ENCODE measurements around the gene HENMT1.

GRCh38 chr1:108691128-108691941, 30.4 kb upstream of the HENMT1 start:
- TF ChIP-seq, protein P1, sequence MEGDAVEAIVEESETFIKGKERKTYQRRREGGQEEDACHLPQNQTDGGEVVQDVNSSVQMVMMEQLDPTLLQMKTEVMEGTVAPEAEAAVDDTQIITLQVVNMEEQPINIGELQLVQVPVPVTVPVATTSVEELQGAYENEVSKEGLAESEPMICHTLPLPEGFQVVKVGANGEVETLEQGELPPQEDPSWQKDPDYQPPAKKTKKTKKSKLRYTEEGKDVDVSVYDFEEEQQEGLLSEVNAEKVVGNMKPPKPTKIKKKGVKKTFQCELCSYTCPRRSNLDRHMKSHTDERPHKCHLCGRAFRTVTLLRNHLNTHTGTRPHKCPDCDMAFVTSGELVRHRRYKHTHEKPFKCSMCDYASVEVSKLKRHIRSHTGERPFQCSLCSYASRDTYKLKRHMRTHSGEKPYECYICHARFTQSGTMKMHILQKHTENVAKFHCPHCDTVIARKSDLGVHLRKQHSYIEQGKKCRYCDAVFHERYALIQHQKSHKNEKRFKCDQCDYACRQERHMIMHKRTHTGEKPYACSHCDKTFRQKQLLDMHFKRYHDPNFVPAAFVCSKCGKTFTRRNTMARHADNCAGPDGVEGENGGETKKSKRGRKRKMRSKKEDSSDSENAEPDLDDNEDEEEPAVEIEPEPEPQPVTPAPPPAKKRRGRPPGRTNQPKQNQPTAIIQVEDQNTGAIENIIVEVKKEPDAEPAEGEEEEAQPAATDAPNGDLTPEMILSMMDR (IDR thresholded peaks at IDR 0.05 in 2 of 3, conservative IDR thresholded peaks at IDR 0.05 in 1 of 3; ENCODE audit: insufficient read depth in 2 of 3, low read depth in 1 of 3, low read length in 3 of 3), result no peak
- TF ChIP-seq SPI1 (IDR thresholded peaks at IDR 0.05; ENCODE audit: borderline replicate concordance, low read depth, low read length) (no peak), EZH2 (IDR thresholded peaks at IDR 0.05; ENCODE audit: borderline replicate concordance, low read depth, low read length) (no peak)
